GM12874 (cell line): ENCODE results near the gene MAGIX.

Experiments used
- CTCF ChIP-seq: IDR thresholded peaks from 2 replicates; pipeline ENCODE4 v1.5.1; 2011; ENCODE audit warnings: low read depth, mild to moderate bottlenecking, control low read depth, low read length, moderate library complexity; ENCODE audit not compliant: insufficient read depth

The MAGIX gene

DNA sequence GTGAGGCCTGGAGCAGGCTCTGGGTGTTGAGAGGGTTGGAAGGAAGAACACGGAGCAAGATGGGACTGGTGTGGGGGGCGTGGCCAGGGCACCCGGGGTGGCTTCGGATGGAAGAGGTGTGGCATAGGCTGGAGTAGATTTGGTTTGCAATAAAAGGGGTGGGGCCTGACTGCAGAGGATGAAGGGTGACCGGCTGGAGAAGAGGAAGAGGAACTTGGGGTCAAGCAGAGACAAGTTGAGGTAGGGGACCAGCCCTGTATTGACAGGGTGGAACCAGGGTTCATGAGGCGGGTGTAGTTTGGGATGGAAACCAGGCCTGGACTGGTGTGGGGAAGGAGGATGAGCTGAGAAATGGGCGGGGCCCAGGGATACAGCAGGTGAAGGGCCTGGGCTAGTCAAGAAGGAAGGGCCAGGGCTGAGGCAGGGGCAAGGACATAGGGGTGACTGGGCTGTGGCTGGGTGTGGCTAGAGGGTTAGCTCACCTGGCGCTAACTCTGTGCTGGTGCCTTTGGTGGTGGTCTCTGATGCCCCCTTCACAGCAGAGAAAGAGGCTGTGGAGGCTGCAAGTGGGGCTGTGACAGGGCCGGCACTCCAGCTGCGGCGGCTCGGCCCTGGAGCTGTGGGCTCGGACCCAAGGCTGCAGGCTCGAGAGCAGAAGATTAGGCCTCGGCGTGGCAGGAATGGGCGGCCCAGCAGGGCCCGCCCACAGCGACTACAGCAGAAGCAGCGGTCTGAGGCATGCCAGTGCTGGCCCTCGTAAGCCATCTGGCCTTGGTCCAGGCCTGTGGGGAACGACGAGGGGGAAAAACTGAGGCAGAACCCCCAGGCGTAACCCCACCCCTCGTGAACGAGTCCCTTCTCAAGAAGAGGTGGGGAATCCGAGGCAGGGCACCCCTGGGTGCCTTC, 14.1 kb downstream of the MAGIX start:
- no peak for TF ChIP-seq CTCF

- TF ChIP-seq CTCF = 0 out of 2 replicates have a peak, but pooled peaks have one; percentile 17
Observed at GRCh38 chrX:49177338-49177833, 14.8 kb downstream of the MAGIX start.

- TF ChIP-seq CTCF = no peak
Observed at GRCh38 chrX:49177873-49178480, 15.4 kb downstream of the MAGIX start.

- TF ChIP-seq CTCF = no peak
Observed at GRCh38 chrX:49178537-49178936, 16.0 kb downstream of the MAGIX start.

DNA sequence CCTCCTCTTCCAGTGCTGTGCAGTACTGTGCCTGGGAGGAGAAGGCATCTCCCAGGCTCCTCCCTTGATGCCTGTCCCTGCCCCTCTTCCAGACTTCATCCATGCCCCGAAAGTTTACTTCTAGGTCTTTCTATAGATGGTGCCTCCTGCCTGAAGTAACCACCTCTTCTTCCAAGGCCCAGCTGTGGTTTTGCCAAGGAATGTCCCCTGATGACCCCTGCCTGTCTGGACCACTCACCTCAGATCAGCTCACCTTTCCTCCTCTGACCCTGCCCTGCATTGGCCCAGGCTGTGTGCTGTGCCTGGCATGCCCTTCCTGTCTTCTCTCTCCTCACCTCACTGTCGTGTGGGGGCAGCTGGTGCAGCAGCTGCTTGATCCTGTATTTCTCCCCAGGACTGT, 16.8 kb downstream of the MAGIX start:
- TF ChIP-seq CTCF = no peak

GRCh38 chrX:49183701-49184281, 21.2 kb downstream of the MAGIX start:
- TF ChIP-seq CTCF = no peak

DNA sequence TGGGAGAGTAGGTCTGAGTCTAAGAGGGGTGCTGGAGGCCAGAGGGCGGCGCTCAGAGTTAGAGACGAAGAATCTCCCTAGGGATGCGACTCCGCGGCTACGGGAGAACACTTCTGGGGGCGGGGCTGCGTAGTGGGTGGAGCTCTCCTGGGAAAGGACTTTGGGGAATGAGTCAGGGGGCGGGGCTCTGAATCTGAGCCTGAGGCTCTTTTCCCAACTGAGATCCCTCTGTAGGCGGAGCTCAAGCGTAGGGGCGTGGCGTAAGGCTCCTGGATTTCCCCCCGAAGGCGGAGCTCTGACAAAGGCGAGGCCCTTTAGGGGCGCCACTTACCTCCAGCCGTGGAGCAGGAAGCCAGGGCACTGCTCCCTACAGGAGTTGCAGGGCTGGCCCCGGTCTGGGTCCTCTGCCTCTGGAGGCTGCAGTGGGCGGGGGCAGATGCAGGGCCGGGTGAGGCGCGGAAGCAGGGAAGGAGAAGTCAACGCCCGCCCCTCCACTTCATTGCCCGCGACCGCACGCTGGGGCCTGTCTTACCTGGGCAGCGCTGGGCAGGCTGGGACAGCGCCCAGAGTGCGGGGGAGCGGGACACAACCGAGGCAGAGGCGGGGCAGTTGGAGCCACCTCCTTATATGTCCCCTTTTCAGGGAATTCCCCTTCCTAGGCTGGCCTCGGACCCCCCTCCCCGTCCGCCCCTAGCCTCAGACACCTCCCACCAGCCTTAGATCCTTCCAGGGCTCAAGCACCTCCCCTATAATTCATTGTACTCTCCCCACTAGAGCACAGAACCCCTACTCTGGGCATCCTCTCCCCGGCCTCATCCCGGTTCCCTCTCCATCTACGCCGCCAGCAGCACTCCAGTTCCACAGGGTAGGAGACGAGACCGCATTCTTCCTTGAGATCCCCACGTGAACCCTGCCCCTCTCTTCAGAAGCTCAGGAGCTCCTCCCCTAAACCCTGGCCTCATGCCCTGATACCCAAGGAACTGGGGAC, 22.0 kb downstream of the MAGIX start:
- TF ChIP-seq CTCF = no peak
